Measurements from ENCODE around the gene ZG16B.

ZG16B gene

DNA sequence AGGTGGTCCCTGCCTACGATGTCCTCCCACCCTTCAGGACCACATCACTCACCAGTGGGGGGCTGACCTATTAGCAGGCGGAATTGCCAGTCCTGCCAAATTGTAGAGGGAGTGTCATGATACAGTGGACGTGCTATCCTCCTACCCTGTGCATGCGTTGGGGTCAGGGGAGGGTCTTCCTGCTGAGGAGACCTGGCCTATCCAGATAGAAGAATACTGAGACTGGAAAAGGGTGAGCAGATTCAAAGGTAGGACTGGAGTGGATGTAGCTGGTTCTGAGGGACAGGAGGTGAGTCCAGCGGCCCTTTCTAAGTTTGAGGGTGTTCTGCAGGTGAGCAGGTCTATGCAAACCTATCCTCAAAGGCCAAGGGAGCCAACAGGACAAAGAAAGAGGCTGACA, 23.8 kb upstream of the ZG16B start:
- DNase-seq (ENCODE audit: low read depth in 2 of 2), result no peak

DNA sequence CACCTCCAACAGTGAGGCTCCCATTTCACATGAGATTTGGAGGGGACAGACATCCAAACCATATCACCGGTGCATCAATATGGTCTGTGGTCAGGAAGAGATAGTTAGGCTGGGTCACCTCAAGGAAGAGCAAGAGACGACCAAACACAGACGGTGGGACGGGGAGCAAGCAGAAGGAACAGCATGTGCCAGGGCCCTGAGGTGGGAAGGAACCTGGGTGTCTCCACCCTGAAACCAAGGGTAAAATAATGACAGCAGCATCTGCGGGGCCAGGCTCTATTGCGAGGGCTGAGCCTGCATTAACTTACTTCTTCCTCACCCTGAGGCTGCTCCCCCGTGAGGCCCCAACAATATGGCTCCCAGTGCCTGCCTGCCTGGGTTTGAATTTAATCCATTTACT, 21.9 kb upstream of the ZG16B start:
- no peak for DNase-seq (ENCODE audit: low read depth in 2 of 2)

DNA sequence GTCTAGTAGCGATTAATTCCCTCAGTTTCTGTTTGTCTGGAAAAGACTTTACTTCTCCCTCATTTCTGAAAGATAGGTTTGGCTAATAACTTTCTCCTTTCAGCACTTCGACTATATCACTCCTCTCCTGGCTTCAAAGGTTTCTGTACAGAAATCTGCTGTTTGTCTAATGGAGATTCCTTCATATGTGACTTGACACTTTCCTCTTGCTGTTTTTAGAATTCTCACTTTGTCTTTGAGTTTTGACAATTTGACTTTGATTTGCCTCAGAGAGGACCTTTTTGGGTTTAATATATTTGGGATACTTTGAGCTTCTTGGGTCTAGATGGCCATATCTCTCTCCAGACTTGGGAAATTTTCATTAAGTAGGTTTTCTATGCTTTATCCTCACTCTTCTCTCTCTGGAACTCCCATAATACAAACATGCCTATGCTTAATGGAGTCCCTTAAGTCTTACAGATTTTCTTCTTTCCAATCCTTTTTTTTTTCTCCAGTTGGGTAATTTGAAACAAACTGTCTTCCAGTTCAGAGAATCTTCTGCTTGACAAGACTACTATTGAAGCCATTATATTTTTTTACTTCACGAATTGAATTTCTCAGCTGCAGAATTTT, 20.8 kb upstream of the ZG16B start:
- DNase-seq (ENCODE audit: low read depth in 2 of 2), result no peak

DNA sequence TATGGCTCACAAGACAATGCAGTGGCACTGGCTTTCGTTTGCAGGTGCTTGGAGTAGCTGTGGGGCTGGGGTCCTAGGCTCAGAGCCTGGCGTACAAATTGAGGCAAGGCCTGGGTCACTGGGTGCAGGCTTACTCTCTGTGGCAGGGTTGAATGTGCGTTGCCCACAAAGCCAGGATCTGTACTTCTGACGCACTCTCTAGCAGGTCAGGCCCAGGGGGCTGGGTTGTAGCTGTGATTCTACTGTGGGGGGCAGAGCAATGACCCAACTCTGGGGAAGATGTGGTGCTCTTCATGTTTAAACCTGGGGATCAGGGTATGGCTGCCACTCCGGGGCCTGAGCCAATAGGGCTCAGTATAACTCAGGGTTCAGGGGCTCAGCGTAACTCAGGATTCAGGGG, 19.5 kb upstream of the ZG16B start:
- no peak for DNase-seq (ENCODE audit: low read depth in 2 of 2)

DNA sequence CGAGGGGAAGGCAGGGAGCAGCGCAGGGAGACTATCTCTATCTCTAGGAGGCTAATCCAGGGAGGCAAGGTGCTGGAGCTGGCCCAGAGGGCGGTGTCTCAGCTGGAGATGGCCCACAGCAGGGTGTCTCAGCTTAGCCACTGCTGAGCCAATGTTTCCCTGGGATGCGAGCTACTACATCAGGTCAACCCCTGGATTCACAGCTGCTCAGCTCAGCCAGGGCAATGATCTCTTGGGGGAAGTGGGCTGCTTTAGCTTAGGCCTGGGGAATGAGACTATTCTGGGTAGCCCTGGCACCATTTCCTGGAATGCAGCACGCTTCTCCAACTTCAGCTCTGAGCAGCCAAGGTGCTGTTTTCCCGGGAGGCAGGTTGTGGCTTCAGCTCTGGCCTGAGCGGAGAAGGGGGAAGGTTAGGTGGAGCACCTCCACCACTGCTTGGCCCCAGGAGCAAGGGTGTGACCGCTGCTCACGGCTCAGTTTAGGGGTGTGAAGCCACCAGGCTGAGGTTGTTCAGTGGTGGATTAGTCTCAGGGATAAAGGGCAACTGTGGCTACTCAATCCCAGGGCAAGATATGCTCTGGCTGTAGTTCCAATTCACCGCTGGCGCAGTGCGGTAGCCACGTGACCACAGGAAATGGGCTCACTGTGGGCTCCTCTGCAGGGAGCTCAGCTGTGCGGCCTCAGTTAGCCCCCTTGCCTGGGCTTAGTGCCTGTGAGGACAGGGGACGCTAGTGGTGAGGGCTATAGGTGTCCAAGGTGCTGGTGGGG, 18.2 kb upstream of the ZG16B start:
- DNase-seq (ENCODE audit: low read depth in 2 of 2), result no peak

DNA sequence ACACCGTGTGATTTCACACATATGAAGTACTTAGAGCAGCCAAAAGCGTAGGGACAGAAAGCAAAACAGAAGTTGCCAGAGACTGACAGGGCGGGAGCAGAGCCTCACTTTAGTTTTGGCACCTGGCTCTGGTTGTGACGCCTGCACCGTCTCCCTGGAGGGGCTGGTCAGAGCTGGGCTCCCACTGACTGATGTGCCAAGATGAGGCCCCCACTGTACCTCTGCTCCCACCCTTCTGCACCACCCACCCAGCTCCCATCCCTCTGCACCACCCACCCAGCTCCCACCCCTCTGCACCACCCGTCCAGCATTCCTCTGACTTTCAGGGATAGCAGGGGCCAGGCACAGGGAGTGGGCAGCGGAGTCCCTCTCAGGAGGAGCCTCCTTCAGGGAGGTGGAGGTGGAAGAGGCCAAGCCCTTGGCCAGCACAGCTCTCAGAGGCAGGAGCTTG, 16.3 kb upstream of the ZG16B start:
- DNase-seq (ENCODE audit: low read depth in 2 of 2), result no peak

DNA sequence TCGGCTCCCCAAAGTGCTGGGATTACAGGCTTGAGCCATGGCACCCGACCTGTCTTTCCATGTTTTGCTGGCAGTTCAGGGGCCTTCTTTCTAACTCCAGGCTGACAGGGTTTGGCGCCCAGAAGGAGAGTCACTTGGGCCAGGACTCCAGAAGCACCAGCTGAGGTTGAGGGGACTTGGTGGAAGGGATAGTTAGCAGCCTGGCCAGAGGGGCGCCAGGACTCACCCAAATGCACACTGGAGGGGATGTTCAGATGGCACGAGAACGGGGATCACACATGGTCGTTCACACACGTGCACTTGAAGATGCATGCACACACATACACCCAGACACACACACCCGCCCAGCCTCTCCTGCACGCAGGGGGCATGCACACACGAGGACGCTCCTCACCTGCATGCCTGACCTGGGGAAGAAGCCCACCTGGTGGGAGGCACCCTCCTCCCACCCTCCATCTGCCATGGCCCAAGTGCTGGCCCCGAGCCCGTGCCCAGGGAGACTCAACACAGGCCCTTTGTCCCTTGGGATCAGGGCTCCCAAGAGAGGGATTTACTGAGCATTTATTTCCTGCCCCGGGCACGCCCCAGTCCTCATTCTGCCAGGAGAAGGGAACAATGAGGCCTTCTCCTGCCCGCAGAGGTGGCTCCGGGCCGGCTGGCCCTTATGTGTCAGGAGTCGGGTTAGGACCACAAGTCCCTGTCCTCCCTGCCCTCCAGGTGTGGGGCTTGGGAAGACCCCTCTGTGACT, 15.4 kb upstream of the ZG16B start:
- no peak for DNase-seq (ENCODE audit: low read depth in 2 of 2)

DNA sequence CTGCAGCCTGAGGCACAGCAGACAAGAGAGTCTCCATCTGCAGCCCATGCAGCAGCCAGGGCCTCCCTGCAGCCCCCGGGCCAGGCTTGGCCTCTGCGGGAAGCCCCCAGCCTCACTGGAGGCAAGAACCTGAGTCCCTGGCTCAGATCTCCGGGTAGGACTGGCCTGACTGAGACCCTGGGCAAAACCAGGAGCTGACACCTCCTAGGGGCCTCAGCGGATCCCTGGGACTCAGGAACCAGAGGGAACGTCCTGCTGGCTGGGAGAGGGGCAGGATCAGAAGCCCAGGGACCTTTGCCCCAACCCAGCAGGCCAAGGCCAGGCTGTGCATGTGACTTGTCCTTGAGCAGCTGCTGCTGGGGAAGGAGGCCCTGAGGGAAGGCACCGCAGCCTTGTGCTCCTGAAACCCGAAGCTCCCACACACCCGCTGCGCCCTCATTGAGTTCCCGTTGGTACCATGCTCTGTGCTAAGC, 14.8 kb upstream of the ZG16B start:
- no peak for DNase-seq (ENCODE audit: low read depth in 2 of 2)

DNA sequence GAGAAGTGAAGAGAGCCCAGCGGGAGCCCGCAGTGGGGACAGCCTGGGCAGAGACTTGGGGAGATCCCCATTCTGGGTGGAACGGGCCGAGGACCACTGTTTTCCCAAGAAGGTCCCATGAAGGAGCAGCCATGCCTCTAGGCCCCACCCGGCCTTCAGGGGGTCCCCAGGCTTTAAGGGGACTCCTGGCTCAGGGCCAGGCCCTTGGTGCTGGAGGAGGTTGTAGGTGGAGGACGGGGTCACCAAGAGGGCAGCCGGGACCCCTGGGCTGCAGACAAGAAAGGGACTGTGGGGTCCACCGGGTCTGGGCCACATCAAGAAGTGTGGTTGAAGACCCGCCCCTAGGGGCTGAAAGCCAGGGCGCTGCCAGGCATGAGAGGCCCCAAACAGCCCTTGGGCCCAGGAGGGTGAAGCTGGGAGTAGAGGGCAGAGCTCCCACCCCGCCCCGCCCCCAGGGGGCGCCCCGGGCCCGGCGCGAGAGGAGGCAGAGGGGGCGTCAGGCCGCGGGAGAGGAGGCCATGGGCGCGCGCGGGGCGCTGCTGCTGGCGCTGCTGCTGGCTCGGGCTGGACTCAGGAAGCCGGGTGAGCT, 13.3 kb upstream of the ZG16B start, which contains the start of gene PRSS21:
TSS of gene PRSS21 (plus strand) at position 487 of the 589 bp plus-strand sequence. CDS start at position 519, 32 bp downstream.
- DNase-seq (ENCODE audit: low read depth in 2 of 2), result no peak

DNA sequence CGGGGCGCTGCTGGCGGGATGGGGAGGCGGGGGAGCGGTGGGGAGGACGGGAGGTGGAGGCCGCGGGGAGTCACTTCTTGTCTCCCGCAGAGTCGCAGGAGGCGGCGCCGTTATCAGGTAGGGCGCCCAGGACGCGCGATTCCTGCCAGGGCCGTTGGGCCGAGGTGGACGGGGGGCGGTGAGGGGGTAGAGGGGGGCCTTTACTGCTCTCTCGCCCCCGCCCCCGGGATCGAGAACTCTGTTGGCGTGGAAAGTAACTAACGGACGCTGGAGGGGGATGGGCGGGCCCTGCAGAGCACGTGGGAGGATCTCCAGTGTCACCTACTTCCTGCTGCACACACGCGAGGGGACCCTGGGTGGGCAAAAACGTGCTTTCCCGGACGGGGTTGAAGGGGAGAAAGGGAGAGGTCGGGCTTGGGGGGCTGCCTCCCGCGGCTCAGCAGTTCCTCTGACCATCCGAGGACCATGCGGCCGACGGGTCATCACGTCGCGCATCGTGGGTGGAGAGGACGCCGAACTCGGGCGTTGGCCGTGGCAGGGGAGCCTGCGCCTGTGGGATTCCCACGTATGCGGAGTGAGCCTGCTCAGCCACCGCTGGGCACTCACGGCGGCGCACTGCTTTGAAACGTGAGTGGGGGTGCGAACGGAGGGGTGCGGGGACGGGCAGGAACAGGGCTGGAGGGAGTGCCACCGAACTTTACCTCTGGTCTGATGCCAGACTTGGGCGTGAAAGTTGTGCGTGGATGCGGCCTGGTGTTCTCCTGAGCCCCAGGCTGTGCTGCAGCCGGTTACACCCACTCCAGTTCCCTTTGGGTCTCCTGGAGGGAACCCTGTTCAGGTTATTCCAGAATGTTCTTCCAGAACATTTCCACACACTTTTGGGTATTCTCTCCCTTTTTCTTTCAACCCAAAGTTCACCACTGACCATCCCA, 12.5 kb upstream of the ZG16B start:
- DNase-seq (ENCODE audit: low read depth in 2 of 2), result no peak

DNA sequence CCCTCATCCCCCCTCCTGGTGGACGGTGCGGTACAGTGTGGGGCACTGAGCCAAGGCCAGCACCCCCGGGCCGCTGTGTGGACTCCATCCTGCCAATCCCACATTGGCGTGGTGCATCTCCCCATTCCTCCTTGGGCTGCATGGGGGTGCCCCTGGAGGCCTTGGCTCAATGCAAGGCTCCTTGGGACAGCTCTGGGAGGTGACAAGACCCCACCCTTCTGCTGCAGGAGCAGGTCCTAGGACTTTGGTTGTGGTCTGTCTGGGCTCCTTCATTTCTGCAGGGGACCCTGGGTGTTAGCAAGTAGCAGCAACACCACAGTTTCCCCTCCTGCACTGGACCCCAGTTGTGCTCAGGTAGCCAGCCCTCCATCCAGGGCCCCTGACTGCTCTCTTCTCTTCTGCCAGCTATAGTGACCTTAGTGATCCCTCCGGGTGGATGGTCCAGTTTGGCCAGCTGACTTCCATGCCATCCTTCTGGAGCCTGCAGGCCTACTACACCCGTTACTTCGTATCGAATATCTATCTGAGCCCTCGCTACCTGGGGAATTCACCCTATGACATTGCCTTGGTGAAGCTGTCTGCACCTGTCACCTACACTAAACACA, 11.7 kb upstream of the ZG16B start:
- DNase-seq (ENCODE audit: low read depth in 2 of 2), result no peak

DNA sequence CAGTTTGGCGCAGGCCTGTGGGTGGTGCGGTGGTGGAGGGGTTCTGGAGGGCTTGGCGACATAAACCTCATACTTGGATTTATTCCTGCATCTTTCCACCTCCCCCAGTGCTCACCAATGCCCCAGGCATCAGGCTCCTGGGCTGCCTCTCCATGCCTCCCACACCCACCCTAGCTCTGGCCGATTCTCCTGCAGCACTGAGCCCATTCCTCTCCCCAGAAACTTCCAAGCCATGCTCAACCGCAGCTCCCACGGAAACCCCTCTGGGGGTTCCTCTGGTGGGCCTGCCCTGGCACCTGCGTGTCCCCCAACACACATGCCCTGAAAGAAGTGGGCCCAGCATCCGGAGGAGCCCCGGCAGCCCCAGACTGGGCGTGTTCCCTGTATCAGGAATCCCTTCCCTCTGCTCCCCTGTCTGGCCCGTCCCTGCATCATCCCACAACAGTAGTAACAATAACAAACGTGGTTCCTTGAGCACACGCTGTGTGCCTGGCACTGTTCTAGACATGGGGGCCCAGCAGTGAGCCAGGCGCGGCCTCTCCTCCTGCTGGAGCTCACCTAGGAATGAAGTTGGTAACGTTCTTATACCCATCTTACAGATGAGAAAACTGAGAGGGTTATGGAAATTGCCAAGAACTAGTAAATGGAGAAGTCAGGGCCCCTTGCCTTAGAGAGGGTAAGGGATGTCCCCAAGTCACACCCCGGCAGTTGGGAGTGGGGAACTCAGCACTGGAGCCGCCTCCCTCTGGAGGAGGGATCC, 10.7 kb upstream of the ZG16B start:
- no peak for DNase-seq (ENCODE audit: low read depth in 2 of 2)

DNA sequence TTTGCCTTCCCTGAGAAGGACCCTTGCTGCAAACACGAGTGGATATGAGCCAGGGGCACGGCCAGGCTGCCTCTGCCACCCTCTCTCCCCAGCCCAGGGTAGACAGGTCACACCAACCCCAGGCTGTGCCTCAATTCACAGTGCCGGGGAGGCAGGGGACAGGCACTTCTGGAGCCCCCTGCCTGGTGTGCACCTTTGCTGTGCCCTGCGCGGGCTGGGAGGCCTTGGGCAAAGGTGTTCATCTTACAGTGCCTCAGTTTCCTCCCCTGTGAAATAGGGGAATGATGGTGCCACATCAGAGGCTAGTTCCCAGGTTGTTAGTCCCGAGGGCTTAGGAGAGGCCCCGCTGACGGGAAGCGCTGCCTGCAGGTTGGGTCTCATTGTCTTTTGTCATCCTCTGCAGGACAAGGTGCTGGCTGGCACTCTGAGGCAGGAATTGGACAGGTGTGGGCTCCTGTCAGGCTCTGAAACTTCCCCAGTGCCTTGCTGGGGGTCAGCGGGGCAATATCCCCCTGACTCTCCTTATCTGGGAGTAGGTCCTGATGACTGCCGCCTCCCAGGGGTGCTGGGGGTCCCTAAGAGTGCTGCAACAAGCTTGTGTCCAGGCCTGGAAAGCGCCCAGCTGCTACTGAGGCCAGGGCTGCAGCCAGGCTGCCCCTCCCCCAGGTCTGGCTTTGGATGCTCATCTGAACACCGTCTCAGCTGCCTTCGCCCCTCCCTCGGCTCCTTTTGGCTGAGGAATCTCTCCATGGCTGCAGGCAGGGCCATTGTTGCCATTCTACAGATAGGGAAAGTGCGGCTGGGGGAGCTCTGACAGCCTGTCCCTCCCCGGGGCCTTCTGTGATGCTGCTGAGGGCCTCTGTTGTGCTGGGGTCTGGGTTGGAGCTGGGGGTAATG, 9.9 kb upstream of the ZG16B start:
- DNase-seq (ENCODE audit: low read depth in 2 of 2), result no peak

DNA sequence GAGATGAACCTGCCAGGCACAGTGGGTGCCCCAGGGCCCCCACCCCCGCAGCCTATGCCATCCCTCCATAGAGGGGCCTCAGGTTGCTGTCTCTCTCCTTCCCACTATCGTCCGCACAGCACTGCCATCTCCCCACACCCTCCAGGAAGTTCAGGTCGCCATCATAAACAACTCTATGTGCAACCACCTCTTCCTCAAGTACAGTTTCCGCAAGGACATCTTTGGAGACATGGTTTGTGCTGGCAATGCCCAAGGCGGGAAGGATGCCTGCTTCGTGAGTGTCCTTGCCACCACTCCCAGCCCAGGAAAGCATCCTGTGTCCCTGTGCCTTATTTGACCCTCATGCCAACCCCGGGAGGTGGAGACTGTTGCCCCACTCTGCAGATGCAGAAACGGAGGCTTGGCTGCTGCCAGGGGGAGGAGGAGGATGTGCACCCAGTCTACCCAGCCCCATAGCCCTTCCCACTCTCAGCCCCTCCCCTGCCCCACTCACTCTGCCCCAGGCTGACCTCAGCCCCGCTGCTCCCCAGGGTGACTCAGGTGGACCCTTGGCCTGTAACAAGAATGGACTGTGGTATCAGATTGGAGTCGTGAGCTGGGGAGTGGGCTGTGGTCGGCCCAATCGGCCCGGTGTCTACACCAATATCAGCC, 9.1 kb upstream of the ZG16B start:
- DNase-seq (ENCODE audit: low read depth in 2 of 2), result no peak

DNA sequence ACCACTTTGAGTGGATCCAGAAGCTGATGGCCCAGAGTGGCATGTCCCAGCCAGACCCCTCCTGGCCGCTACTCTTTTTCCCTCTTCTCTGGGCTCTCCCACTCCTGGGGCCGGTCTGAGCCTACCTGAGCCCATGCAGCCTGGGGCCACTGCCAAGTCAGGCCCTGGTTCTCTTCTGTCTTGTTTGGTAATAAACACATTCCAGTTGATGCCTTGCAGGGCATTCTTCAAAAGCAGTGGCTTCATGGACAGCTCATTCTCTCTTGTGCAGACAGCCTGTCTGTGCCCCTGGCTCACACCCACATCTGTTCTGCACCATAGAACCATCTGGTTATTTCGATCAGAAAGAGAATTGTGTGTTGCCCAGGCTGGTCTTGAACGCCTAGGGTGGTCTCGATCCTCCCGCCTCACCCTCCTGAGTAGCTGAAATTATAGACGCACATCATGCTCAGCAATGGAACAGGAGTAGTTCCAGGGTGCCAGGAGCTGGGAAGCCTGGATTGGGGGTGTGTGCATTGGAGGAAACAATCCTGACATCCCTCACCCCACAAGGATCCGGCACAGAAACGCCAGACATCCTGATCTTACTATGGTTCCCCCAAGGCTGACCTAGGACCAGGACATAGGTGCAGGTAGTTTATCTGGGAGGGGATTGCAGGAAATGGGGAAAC, 8.5 kb upstream of the ZG16B start:
- DNase-seq (ENCODE audit: low read depth in 2 of 2), result no peak

DNA sequence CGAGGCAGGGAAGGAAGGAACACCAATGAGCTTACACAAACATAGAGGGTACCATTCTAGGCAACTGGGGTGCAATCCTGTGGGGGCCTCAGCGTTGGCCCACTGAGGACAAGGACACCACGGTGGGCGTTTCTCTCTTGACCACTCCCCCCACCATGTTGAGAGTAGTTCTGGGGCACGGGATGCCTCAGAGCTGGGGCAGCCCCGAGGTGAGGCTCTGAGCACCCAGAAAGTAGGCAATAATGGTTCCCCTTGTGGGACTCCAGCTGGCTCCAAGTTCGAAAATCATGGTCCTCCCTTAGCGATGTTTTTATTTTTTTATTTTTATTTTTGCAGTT, 8.0 kb upstream of the ZG16B start:
- DNase-seq (ENCODE audit: low read depth in 2 of 2), result no peak

DNA sequence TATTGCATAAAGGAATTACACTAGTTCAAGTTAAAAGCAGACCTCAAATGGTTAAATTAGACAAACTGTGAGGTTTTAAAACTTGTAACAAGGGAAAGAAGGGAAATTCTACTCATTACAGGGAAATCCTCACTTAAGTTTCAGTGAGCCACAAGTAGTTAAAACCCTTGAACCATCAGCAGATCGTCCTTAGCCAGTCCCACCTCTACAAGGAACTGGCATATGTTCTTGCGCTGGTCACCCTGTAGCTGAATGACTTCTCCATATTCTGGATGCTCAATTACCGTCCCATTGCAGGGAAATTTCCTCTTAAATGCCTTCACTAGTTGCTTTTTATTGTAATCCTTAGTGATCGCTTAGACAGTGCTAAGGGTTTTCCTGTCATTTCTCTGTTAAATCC, 7.6 kb upstream of the ZG16B start:
- no peak for DNase-seq (ENCODE audit: low read depth in 2 of 2)

DNA sequence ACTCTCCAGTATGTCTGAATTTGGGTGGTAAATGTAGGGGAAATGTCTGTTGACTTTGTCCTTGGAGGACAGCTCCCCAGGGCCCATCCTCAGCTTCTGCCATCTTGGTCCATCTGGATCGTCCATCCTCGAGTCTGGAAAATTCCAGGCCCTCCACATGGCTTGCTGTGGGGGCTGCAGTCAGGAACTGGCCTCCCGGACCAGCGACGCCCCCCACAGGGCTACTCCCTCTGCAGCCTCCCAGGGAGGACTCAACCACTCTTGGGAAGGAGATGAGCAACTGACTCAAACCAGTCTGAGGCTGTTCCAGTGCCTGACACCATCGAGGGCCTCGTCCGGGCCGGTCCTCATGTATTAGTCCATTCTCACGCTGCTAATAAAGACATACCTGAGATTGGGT, 5.5 kb upstream of the ZG16B start:
- no peak for DNase-seq (ENCODE audit: low read depth in 2 of 2)
